Measurements from ENCODE around the gene XRCC1.

XRCC1 gene

GRCh38 chr19:43510713-43511112 is 64.6 kb downstream of the XRCC1 start:
- DNase-seq, result no peak

- DNase-seq, result no peak
These were observed 67.4 kb downstream of the XRCC1 start for GRCh38 chr19:43507880-43508279.

- no peak for DNase-seq
These were observed 68.7 kb downstream of the XRCC1 start for GRCh38 chr19:43506629-43507028.

- no peak for DNase-seq
These were observed 69.4 kb downstream of the XRCC1 start for GRCh38 chr19:43505941-43506340.

- no peak for DNase-seq
These were observed 70.2 kb downstream of the XRCC1 start for GRCh38 chr19:43505186-43505456.

GRCh38 chr19:43504426-43505185 is 70.7 kb downstream of the XRCC1 start, which contains the start of gene PHLDB3:
PHLDB3 (minus strand) TSS chr19:43504746; CDS start chr19:43504118, 628 bp downstream.
- peak; percentile 51 for DNase-seq

GRCh38 chr19:43503501-43504425 is 71.6 kb downstream of the XRCC1 start:
- peak; percentile 91 for DNase-seq

- no peak for DNase-seq
These were observed 72.8 kb downstream of the XRCC1 start for GRCh38 chr19:43502419-43502976.

GRCh38 chr19:43501661-43502418 is 73.5 kb downstream of the XRCC1 start:
- no peak for DNase-seq

GRCh38 chr19:43499042-43499441 is 76.3 kb downstream of the XRCC1 start:
- no peak for DNase-seq

GRCh38 chr19:43498233-43498842 is 77.0 kb downstream of the XRCC1 start:
- DNase-seq, result no peak

GRCh38 chr19:43496960-43497359 is 78.4 kb downstream of the XRCC1 start:
- DNase-seq, result no peak

- no peak for DNase-seq
These were observed 80.2 kb downstream of the XRCC1 start for GRCh38 chr19:43495082-43495481.
